ENCODE data around the gene ASPRV1.
A peak's percentile ranks its signal among the peaks of the same experiment; 100 is the strongest.
"Not testable (repeated sequence)": the region's sequence is repeated elsewhere in the genome, so short reads cannot be mapped to it uniquely, and the experiment has no call there.

Gene ASPRV1

GRCh38 chr2:69959425-69959824 lies 2.0 kb downstream of the ASPRV1 start:
- DNase-seq = no peak

DNA sequence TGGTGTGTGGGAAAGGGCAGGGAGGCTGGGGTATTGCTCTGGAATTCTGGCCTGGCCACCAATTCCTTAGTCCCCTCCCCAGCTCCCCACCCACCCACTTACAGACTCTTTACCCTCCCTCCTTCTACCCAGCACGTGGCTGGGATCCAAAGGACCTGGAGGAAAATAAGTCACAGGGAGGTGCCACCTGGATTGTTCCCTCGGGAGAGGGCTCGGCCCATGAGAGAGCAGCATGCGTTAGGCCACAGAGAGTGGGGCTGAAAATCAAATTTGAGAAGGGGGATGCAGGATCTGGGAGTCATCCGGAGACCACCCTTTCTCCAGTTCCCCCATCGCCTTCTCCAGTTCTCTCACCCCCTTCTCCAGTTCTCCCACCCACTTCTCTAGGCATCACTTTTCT lies 3.0 kb downstream of the ASPRV1 start:
- no peak for DNase-seq

GRCh38 chr2:69957965-69958364 lies 3.5 kb downstream of the ASPRV1 start:
- no peak for DNase-seq

DNA sequence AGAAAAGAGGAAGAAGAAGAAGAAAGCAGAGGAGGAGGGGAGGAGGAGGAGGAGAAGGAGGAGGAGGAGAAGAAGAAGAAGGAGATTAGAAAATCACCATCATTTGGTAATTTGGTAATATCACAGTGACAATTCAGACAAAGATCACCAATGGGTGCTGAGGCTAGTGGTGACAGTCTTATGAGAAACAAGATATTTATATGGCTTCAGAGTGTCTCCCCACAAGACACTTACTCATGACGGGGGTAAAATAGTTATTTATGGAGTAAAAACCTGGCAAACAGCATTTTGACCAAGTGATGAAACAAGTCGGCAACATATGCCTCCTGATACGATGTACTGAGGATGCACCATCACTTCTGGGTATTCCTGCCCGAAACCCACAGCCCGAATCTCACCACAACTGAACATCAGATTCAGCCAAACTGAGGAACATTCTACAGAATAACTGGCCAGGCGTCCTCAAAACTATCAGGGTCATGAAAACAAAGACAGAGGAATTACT lies 4.9 kb downstream of the ASPRV1 start:
- no peak for DNase-seq

DNA sequence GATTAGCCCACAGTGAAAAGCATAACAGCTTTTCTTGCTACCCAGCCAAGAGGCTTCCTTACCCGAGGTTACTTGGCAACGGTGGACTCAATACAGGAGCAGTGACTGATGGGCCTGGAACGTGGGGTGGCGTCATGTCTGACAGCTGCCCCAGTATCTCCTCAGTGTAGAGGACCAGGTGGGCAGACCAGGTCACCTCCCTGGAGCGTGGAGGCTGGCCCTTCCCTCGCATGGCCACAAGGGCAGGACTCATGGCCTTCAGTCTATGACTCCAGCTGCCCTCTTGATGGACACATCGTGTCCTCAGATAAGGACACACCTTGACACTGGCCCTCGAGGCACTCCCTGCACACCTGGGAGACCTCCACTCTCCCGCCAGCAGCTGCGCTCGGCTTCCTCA lies 6.4 kb downstream of the ASPRV1 start:
- DNase-seq = no peak

GRCh38 chr2:69954084-69954483 lies 7.3 kb downstream of the ASPRV1 start:
- no peak for DNase-seq

DNA sequence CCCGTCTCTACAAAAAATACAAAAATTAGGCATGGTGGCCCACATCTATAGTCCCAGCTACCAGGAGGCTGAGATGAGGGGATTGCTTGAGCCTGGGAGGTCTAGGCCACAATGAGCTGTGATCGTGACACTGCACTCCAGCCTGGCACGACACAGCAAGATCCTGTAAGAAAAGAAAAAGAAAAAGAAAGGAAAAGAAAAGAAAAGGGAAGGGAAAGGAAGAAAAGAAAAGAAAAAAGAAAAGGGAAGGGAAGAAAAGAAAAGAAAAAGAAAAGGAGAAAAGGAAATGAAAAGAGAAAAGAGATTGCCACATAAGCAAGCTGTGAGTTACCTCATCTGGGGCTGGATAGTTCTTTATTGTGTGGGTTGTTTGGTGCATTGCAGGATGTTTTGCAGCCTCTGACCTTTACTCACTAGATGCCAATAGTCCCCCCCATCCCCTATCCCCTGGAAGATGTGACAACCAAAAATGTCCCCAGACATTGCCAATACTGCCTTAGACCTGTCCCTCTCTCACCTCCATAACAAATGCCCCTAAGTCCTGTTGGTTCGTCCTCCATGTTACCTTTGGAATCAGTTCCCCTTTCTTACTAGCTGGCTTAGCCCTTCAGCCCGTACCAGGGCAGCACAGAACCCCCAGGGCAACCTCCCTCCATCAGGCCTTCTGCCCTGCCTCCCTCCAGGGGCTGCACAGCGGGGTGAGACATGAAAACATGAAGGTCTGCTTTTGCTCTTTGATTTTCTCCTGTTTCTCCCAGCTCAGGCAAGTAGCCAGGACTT lies 8.9 kb downstream of the ASPRV1 start:
- DNase-seq = no peak

DNA sequence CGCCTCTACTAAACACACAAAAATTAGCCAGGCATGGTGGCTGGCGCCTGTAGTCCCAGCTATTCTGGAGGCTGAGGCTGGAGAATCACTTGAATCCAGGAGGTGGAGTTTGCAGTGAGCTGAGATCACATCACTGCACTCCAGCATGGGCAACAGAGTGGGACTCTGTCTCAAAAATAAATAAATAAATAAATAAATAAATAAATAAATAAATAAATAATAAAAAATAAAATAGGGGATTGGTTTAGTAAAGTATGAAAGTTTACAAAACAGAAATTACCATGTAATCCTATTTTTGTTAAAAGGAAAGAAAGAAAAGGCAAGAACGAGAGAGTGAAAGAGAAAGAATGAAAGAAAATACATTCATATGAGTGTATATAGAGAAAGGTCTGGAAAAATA lies 10.8 kb downstream of the ASPRV1 start:
- not testable (repeated sequence) for DNase-seq

GRCh38 chr2:69950241-69950640 lies 11.2 kb downstream of the ASPRV1 start:
- DNase-seq = no peak

DNA sequence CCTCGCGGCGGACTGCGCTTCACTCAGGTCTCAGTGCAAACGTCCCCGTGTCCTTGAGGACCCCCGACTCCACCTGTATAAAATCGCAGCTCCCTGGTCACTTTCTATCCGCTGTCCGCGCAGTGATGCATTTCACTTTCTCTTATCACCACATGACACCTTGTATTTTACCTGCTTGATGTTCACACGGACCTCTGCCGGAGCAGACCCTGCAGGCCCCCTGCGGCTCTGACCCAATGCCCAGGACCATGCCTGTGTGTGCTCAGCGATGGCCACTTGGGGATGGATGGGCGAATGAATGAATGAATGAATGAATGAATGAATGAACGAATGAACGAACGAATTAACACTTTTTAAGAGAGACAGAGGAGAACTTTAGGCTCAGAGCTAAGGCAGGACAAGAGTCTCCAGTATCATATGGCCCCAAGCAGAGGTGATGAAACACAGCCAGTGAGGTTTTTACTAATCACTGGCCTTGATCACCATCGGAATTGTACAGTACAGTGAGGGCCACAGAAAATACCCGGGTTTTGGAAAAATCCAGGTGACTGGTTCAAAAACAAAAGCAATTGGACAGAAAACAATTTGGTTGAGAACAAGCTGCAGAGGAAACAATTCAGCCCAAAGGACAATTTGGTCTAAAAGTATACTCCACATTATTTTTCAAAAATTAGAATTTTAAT lies 12.3 kb downstream of the ASPRV1 start:
- no peak for DNase-seq

DNA sequence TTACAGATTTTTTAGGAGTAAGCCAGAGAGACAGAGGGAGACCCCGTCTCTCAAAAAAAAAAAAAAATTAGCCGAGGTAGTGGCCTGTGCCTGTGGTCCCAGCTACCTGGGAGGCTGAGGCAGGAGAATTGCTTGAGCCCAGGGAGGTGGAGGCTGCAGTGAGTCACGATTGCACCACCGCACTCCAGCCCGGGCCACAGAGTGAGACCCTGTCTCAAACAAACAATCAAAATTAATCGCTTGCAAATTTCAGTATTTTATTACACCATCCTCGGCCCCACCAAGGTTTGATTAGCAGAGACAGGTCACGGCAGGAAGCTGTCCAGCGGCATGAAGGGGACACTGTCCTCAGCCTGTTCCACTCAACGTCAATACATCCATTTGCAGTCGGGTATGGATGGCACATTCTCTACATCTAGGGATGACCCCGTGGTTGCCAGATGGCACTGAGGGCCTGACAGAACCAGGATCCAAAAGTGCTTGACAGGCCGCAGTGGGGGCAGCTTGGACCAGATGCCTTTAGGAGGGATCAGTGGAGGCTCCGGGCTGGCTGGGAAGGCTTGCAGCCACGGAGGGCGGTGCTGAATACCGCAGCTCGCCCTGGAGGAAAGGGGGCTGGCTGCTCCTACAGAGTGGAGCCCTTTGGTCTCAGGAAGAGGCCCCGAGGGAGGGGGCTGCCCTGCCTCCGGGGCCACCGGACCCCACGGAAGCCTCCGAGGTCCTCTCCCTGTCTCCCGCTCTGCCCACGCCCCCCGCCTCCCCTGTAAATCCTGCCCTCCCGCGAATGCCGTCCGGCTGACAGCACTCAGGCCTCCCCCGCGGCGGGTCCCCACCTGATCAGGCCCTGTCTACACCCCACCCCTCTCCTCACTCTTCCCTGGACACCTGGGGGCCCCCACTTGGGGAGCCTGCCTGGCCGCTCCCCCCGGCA lies 13.1 kb downstream of the ASPRV1 start:
- no peak for DNase-seq

DNA sequence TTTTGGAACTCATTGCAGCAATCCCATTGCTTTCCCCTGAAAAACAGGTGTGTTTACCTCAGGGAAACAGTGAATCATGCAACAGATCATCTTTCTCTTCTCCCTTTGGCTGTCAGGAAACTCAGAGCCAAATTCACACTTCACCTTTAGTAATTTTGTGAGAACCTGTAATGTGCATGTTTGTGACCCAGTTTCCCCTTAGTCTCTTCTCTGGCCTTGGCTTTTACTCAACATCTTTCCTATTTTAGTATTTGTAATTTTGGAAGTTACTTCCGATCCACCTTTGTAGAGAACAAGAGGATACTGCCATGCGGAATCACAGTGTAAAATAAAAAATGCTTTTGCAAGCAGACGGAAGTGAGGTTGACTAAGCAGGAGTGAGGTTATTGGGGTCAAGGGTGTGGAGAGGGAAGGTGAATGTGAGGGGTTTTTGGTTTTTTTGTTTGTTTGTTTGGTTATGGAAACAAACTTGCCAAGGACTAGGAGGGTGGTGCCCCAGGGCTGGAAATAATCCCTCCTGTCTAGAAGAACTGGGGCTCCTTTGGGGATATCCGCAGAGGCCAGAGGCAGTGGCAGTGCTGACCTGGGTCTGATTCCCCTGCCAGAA lies 14.0 kb downstream of the ASPRV1 start:
- DNase-seq = no peak

DNA sequence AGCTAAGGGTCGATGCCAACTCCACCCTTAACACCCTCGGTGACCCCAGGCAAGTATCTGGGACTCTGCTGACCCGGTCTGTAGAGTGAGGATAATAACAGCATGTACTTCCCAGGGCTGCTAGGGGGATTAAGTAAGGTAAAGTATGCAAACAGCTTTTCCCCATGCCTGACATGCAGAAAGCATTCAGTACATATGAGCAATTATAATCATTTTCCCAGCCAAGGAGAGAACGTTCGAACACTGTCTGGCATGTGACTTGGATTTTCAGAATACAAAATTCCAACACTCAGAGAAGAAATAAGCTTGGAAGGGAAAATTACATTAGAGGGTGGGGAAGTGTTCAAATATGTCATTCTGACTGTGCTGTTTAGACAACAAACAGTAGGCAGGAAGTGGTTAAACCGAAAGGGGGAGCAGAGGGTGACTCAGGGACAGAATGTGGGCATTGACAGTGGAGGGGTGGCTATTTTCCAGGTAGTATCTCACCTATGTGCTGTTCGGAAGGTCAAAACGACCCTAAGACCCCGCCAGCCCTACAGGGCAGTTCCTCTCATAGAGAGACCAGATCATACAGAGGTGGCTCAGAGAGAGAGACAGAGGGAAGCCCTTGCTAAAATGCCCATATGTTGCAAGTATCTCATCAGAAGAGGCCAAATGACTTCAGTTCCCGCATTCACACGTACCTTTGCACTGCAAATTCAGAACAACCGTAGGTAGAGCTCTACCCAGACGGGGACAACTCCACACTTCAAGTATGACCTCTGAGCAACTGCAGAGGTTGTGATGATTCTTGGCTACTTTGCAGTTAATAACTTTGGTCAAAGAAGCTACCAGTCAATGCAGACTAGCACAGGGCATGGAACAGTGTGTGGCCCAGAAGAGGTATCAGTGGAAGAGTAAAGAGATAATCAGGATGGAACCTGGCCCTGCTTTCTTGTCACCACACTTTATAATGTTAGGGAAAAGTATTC lies 14.8 kb downstream of the ASPRV1 start:
- peak; percentile 58 for DNase-seq

DNA sequence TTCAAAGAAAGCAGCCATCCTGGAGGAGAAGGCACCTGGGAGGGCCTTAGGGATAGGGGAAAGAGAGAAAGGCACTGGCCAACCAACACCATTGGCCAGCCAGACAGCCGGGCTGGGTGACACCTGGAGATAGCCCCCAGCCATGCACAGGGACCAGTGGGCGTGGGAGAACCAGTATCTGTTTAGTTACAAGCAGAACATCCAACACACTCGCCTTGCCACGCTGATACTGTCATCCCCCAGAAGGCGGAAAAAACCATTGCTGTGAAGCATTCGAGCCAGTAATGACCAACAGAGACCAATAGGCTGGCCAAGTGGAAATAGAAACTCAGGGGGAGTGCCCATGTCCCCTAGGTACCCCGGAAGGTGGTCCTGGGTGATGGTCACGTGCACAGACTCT lies 15.5 kb downstream of the ASPRV1 start:
- DNase-seq = no peak

- no peak for DNase-seq
These were observed 16.0 kb downstream of the ASPRV1 start for GRCh38 chr2:69945441-69945840.

GRCh38 chr2:69944756-69945155 lies 16.7 kb downstream of the ASPRV1 start:
- no peak for DNase-seq

DNA sequence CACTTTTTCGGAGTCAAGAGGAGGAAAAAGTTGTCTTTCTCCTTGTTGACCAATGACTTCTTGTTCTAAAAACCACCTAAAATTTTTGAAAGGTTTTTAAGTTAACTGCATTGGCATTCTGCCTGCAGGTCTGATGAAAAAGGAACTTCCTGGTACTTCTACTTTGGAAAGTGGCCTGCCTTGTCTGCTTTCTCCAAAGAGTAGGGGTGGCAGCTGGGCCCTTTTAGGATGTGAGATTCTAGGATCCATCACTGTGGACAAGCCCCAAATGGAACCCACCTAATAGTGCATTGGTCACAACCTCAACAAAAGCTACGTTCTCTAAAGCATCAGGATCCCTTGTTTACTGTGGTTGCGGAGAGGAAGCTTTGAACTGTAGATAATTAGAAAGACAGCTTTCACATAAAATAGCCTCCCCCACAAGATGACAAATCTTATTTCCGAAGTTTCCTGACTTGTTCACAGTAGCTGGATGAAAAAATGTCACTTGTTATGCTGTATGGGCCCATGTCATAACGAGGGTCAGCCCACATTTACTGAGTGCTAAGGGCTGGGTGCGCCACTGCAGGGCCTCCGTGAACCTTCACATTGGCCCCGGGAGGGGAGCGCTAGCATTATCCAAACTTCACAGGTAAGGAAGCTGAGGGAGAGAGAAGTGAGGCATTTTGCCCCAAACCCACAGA lies 17.4 kb downstream of the ASPRV1 start:
- DNase-seq = no peak

DNA sequence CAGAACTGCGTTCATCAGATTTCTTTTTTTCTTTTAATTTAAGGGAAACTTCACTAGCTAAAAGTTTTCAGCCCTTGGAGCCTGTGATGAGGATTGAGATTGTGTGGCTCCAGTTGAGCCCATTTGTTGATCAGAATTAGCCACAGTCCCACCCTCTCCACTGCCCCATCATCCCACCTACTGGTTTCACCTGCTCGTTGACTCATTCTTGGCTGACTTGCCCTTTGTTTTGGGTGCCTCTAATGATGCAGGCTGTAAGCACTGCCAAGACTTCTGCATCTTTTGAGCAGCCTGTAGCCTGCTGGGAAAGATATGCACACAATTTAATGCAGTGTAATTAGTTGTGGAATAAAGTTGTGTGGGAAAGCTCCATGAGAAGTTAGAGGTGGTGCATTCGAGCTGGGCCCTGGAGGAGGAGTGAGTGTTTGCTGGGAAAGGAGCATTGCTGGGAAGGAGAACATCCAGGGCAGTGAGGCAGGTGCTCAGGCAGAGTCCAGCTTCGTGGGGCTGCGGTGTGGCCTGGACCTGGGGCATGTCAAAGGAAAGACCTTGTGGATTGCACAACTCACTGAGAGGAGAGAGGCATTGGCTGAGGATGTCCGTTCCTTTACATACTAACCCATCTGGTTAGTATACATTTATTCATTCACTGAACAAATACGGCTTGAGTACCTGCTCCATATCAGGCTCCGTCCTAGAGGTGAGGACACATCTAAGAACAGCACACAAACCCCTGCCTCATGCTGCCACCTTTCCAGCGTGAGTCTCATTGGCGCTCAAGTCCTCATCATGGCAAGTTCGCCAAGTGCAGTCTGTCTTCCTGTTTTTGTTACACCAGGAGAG lies 18.2 kb downstream of the ASPRV1 start:
- no peak for DNase-seq

- no peak for DNase-seq
These were observed 20.7 kb downstream of the ASPRV1 start for GRCh38 chr2:69940691-69941090.

DNA sequence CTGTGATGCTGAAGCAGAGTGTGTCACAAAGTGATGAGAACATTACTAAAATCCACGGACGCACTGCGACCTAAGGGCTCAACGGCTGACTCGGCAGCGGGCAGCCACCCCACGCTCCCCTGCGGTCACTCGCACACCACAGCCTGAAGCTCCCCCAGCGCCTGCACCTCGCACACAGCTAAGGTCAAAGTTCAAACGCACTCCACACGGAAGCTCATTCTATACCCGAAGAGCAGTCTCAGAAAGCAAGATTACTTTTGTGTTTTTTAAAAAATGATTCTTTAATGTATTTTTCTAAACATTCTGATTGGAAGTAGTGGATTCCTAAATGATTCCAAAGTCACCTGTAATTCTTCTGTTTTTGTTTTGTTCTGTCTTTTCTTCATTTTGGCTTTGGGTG lies 21.7 kb downstream of the ASPRV1 start:
- no peak for DNase-seq
